ENCODE data around the gene GGT6. TPM values are rescaled to one million over a fixed set of nuclear protein-coding genes. Genes with fewer than 3 reads are reported as not detected.
"Not testable (repeated sequence)": the region's sequence is repeated elsewhere in the genome, so short reads cannot be mapped to it uniquely, and the experiment has no call there.

GGT6 gene
- total RNA-seq, 3 donors from 2014 or later: 12.8 to 33.8 TPM; not detected in 1

GRCh38 chr17:4590981-4591453 is 30.6 kb upstream of the GGT6 start:
- no peak for TF ChIP-seq CTCF (IDR thresholded peaks at IDR 0.05)
- TF ChIP-seq POLR2AphosphoS5 (IDR thresholded peaks at IDR 0.05): no peak
- no peak for TF ChIP-seq POLR2A (IDR thresholded peaks at IDR 0.05)
- Histone ChIP-seq H3K4me1 (no peaks in the 10 kb centered on the region), H3K27me3 (no peaks in the 10 kb centered on the region), H3K36me3 (no peaks in the 10 kb centered on the region), H3K4me3 (no peak overlapping the region), H3K9me3 (no peaks in the 10 kb centered on the region), H3K27ac (no peak overlapping the region)
- intact Hi-C loops (cut with DNase I; ENCODE audit: low total_unique reads): no loop called here
- no peak for DNase-seq (ENCODE audit: low spot score in 2 of 2)

GRCh38 chr17:4590042-4590441 is 29.7 kb upstream of the GGT6 start:
- DNase-seq (ENCODE audit: low spot score in 2 of 2); H3K36me3 ChIP-seq; H3K27ac ChIP-seq; H3K4me1 ChIP-seq; H3K27me3 ChIP-seq; H3K9me3 ChIP-seq; intact Hi-C loops (cut with DNase I; ENCODE audit: low total_unique reads); H3K4me3 ChIP-seq: not testable (repeated sequence)

- Histone ChIP-seq H3K4me3 (no peak overlapping the region), H3K27me3 (peaks cover 0 to 15% of the 10 kb centered on the region in 2 donors), H3K36me3 (no peaks in the 10 kb centered on the region), H3K27ac (peak overlapping the region in 1 of 2 donors; percentile 12), H3K4me1 (no peaks in the 10 kb centered on the region), H3K9me3 (no peaks in the 10 kb centered on the region)
- TF ChIP-seq POLR2AphosphoS5 (IDR thresholded peaks at IDR 0.05) (no peak), POLR2A (IDR thresholded peaks at IDR 0.05) (no peak), CTCF (IDR thresholded peaks at IDR 0.05) (no peak)
- DNase-seq (ENCODE audit: low spot score in 2 of 2): no peak
- intact Hi-C loops (cut with DNase I; ENCODE audit: low total_unique reads): no loop called here
Measured at GRCh38 chr17:4588898-4589625, 28.7 kb upstream of the GGT6 start.

- no peaks in the 10 kb centered on the region for H3K9me3 ChIP-seq
- H3K27ac ChIP-seq: peak overlapping the region in 1 of 2 donors; percentile 55
- H3K27me3 ChIP-seq: peaks cover 0 to 18% of the 10 kb centered on the region in 2 donors
- no peaks in the 10 kb centered on the region for H3K4me1 ChIP-seq
- H3K4me3 ChIP-seq: no peak overlapping the region
- no peak for DNase-seq (ENCODE audit: low spot score in 2 of 2)
- H3K36me3 ChIP-seq: no peaks in the 10 kb centered on the region
- intact Hi-C loops (cut with DNase I; ENCODE audit: low total_unique reads): no loop called here
- TF ChIP-seq CTCF (IDR thresholded peaks at IDR 0.05) (no peak), POLR2AphosphoS5 (IDR thresholded peaks at IDR 0.05) (no peak), POLR2A (IDR thresholded peaks at IDR 0.05) (no peak)
Measured at GRCh38 chr17:4588391-4588790, 28.0 kb upstream of the GGT6 start.

GRCh38 chr17:4587803-4588202 is 27.4 kb upstream of the GGT6 start:
- DNase-seq (ENCODE audit: low spot score in 2 of 2): no peak
- no peaks in the 10 kb centered on the region for H3K9me3 ChIP-seq
- no peaks in the 10 kb centered on the region for H3K36me3 ChIP-seq
- no peak overlapping the region for H3K4me3 ChIP-seq
- H3K4me1 ChIP-seq: no peaks in the 10 kb centered on the region
- TF ChIP-seq CTCF (IDR thresholded peaks at IDR 0.05): no peak
- no peak for TF ChIP-seq POLR2AphosphoS5 (IDR thresholded peaks at IDR 0.05)
- no peak for TF ChIP-seq POLR2A (IDR thresholded peaks at IDR 0.05)
- H3K27ac ChIP-seq: peak overlapping the region in 1 of 2 donors; percentile 55
- peaks cover 0 to 18% of the 10 kb centered on the region in 2 donors for H3K27me3 ChIP-seq
- intact Hi-C loops (cut with DNase I; ENCODE audit: low total_unique reads): no loop called here
